ENCODE results near the gene KRT74.

KRT74 gene

GRCh38 chr12:52525661-52526499 lies 47.8 kb downstream of the KRT74 start:
- Histone ChIP-seq H3K9me3 (ENCODE audit: control insufficient read depth, low read length) (no peaks in the 10 kb centered on the region), H3K27ac (ENCODE audit: insufficient read depth, low read length, poor library complexity, severe bottlenecking) (no peak overlapping the region), H3K4me1 (ENCODE audit: control insufficient read depth, insufficient read depth, low read length, poor library complexity, severe bottlenecking) (no peaks in the 10 kb centered on the region), H3K27me3 (replicated peaks; ENCODE audit: control insufficient read depth, insufficient read depth, low read length, poor library complexity, severe bottlenecking) (no peaks in the 10 kb centered on the region), H3K36me3 (ENCODE audit: control insufficient read depth, insufficient read depth, low read length) (no peaks in the 10 kb centered on the region), H3K4me3 (ENCODE audit: insufficient read depth, low read depth, low read length, poor library complexity, severe bottlenecking) (no peak overlapping the region)
- DNase-seq, result no peak

GRCh38 chr12:52524898-52525591 lies 48.6 kb downstream of the KRT74 start:
- no peak for DNase-seq
- Histone ChIP-seq H3K4me3 (ENCODE audit: insufficient read depth, low read depth, low read length, poor library complexity, severe bottlenecking) (no peak overlapping the region), H3K4me1 (ENCODE audit: control insufficient read depth, insufficient read depth, low read length, poor library complexity, severe bottlenecking) (no peaks in the 10 kb centered on the region), H3K9me3 (ENCODE audit: control insufficient read depth, low read length) (no peaks in the 10 kb centered on the region), H3K27me3 (replicated peaks; ENCODE audit: control insufficient read depth, insufficient read depth, low read length, poor library complexity, severe bottlenecking) (no peaks in the 10 kb centered on the region), H3K27ac (ENCODE audit: insufficient read depth, low read length, poor library complexity, severe bottlenecking) (no peak overlapping the region), H3K36me3 (ENCODE audit: control insufficient read depth, insufficient read depth, low read length) (no peaks in the 10 kb centered on the region)

- Histone ChIP-seq H3K9me3 (ENCODE audit: control insufficient read depth, low read length) (no peaks in the 10 kb centered on the region), H3K36me3 (ENCODE audit: control insufficient read depth, insufficient read depth, low read length) (no peaks in the 10 kb centered on the region), H3K27ac (ENCODE audit: insufficient read depth, low read length, poor library complexity, severe bottlenecking) (no peak overlapping the region), H3K27me3 (replicated peaks; ENCODE audit: control insufficient read depth, insufficient read depth, low read length, poor library complexity, severe bottlenecking) (no peaks in the 10 kb centered on the region), H3K4me1 (ENCODE audit: control insufficient read depth, insufficient read depth, low read length, poor library complexity, severe bottlenecking) (no peaks in the 10 kb centered on the region), H3K4me3 (ENCODE audit: insufficient read depth, low read depth, low read length, poor library complexity, severe bottlenecking) (no peak overlapping the region)
- no peak for DNase-seq
Observed at GRCh38 chr12:52524241-52524897, 49.3 kb downstream of the KRT74 start.

- no peak for DNase-seq
- Histone ChIP-seq H3K9me3 (ENCODE audit: control insufficient read depth, low read length) (no peaks in the 10 kb centered on the region), H3K4me1 (ENCODE audit: control insufficient read depth, insufficient read depth, low read length, poor library complexity, severe bottlenecking) (no peaks in the 10 kb centered on the region), H3K36me3 (ENCODE audit: control insufficient read depth, insufficient read depth, low read length) (no peaks in the 10 kb centered on the region), H3K27ac (ENCODE audit: insufficient read depth, low read length, poor library complexity, severe bottlenecking) (no peak overlapping the region), H3K4me3 (ENCODE audit: insufficient read depth, low read depth, low read length, poor library complexity, severe bottlenecking) (no peak overlapping the region), H3K27me3 (replicated peaks; ENCODE audit: control insufficient read depth, insufficient read depth, low read length, poor library complexity, severe bottlenecking) (no peaks in the 10 kb centered on the region)
Observed at GRCh38 chr12:52523824-52524223, 49.8 kb downstream of the KRT74 start.

- Histone ChIP-seq H3K27me3 (replicated peaks; ENCODE audit: control insufficient read depth, insufficient read depth, low read length, poor library complexity, severe bottlenecking) (no peaks in the 10 kb centered on the region), H3K27ac (ENCODE audit: insufficient read depth, low read length, poor library complexity, severe bottlenecking) (no peak overlapping the region), H3K36me3 (ENCODE audit: control insufficient read depth, insufficient read depth, low read length) (no peaks in the 10 kb centered on the region), H3K4me3 (ENCODE audit: insufficient read depth, low read depth, low read length, poor library complexity, severe bottlenecking) (no peak overlapping the region), H3K9me3 (ENCODE audit: control insufficient read depth, low read length) (no peaks in the 10 kb centered on the region), H3K4me1 (ENCODE audit: control insufficient read depth, insufficient read depth, low read length, poor library complexity, severe bottlenecking) (no peaks in the 10 kb centered on the region)
- DNase-seq, result no peak
Observed at GRCh38 chr12:52522346-52523011, 51.2 kb downstream of the KRT74 start.

- H3K27ac ChIP-seq (ENCODE audit: insufficient read depth, low read length, poor library complexity, severe bottlenecking), result no peak overlapping the region
- DNase-seq, result no peak
- H3K4me1 ChIP-seq (ENCODE audit: control insufficient read depth, insufficient read depth, low read length, poor library complexity, severe bottlenecking), result no peaks in the 10 kb centered on the region
- no peaks in the 10 kb centered on the region for H3K9me3 ChIP-seq (ENCODE audit: control insufficient read depth, low read length)
- no peaks in the 10 kb centered on the region for H3K27me3 ChIP-seq (replicated peaks; ENCODE audit: control insufficient read depth, insufficient read depth, low read length, poor library complexity, severe bottlenecking)
- H3K4me3 ChIP-seq (ENCODE audit: insufficient read depth, low read depth, low read length, poor library complexity, severe bottlenecking), result no peak overlapping the region
- no peaks in the 10 kb centered on the region for H3K36me3 ChIP-seq (ENCODE audit: control insufficient read depth, insufficient read depth, low read length)
Observed at GRCh38 chr12:52521568-52522266, 51.9 kb downstream of the KRT74 start.

GRCh38 chr12:52521175-52521567 lies 52.5 kb downstream of the KRT74 start:
- H3K9me3 ChIP-seq (ENCODE audit: control insufficient read depth, low read length), result no peaks in the 10 kb centered on the region
- H3K36me3 ChIP-seq (ENCODE audit: control insufficient read depth, insufficient read depth, low read length), result no peaks in the 10 kb centered on the region
- no peaks in the 10 kb centered on the region for H3K4me1 ChIP-seq (ENCODE audit: control insufficient read depth, insufficient read depth, low read length, poor library complexity, severe bottlenecking)
- no peak overlapping the region for H3K27ac ChIP-seq (ENCODE audit: insufficient read depth, low read length, poor library complexity, severe bottlenecking)
- no peaks in the 10 kb centered on the region for H3K27me3 ChIP-seq (replicated peaks; ENCODE audit: control insufficient read depth, insufficient read depth, low read length, poor library complexity, severe bottlenecking)
- DNase-seq, result no peak
- no peak overlapping the region for H3K4me3 ChIP-seq (ENCODE audit: insufficient read depth, low read depth, low read length, poor library complexity, severe bottlenecking)

GRCh38 chr12:52519826-52520662 lies 53.6 kb downstream of the KRT74 start, which contains the start of gene KRT5:
Gene KRT5 (minus strand): TSS chr12:52520394. CDS start chr12:52520296, 98 bp downstream.
- Histone ChIP-seq H3K27ac (ENCODE audit: insufficient read depth, low read length, poor library complexity, severe bottlenecking) (no peak within 1 kb of the TSS), H3K9me3 (ENCODE audit: control insufficient read depth, low read length) (no peaks in the 10 kb centered on the region), H3K36me3 (ENCODE audit: control insufficient read depth, insufficient read depth, low read length) (no peaks in the 10 kb centered on the region), H3K4me3 (ENCODE audit: insufficient read depth, low read depth, low read length, poor library complexity, severe bottlenecking) (no peak within 1 kb of the TSS), H3K27me3 (replicated peaks; ENCODE audit: control insufficient read depth, insufficient read depth, low read length, poor library complexity, severe bottlenecking) (no peaks in the 10 kb centered on the region), H3K4me1 (ENCODE audit: control insufficient read depth, insufficient read depth, low read length, poor library complexity, severe bottlenecking) (no peaks in the 10 kb centered on the region)
- no peak for DNase-seq

GRCh38 chr12:52519387-52519703 lies 54.3 kb downstream of the KRT74 start:
- Histone ChIP-seq H3K4me1 (ENCODE audit: control insufficient read depth, insufficient read depth, low read length, poor library complexity, severe bottlenecking) (no peaks in the 10 kb centered on the region), H3K4me3 (ENCODE audit: insufficient read depth, low read depth, low read length, poor library complexity, severe bottlenecking) (no peak overlapping the region), H3K27me3 (replicated peaks; ENCODE audit: control insufficient read depth, insufficient read depth, low read length, poor library complexity, severe bottlenecking) (no peaks in the 10 kb centered on the region), H3K9me3 (ENCODE audit: control insufficient read depth, low read length) (no peaks in the 10 kb centered on the region), H3K27ac (ENCODE audit: insufficient read depth, low read length, poor library complexity, severe bottlenecking) (no peak overlapping the region), H3K36me3 (ENCODE audit: control insufficient read depth, insufficient read depth, low read length) (no peaks in the 10 kb centered on the region)
- DNase-seq, result no peak

Data from effector memory CD4-positive, alpha-beta T cell (primary cell).